HepG2 (cell line): Measurements from ENCODE around the gene NFE2L1. TPM values are rescaled to one million over a fixed set of nuclear protein-coding genes. Genes with fewer than 3 reads are reported as not detected.

Experiments used
- ATAC-seq: fragments of 200-7000 bp; cut with Tn5 transposase; 3 replicates; pipeline ENCODE4 v1.9.1; 2020; ENCODE audit warnings: mild to moderate bottlenecking, moderate library complexity
- BruUV-seq: library from RNA; stranded (reverse); fragments of 400-500 nt; replicated peaks from 2 replicates; lab custom pipeline; 2021; lab: Mats Ljungman, UMichigan
- CTCF ChIA-PET: fragments of 300-600 bp; formaldehyde crosslinking; extraction: SDS; loops from one replicate; lab custom pipeline; 2021; ENCODE audit warnings: low total read pairs, inconsistent platforms, low intra/inter-chr PET ratio; lab: Yijun Ruan, JAX
- POLR2A ChIA-PET: fragments of 350-600 bp; sonication (Branson Sonifier 250); formaldehyde crosslinking; loops from one replicate; lab custom pipeline; 2020; ENCODE audit warnings: antibody characterized with exemption, inconsistent platforms; lab: Yijun Ruan, JAX
- DNase-seq: peaks from one replicate; pipeline ENCODE4 v3.0.0-alpha.2; 2015; ENCODE audit warnings: low spot score
- FAIRE-seq: peaks from 3 replicates; lab custom pipeline; 2011; peaks lifted over from hg19 to GRCh38; lab: Jason Lieb, UNC
- H2AFZ ChIP-seq: one replicate; pipeline ENCODE4 v1.6.1; 2011; ENCODE audit warnings: low read length, inconsistent platforms
- H3K27ac ChIP-seq: fragments of 300-600 bp; 3 replicates; pipeline ENCODE4 v1.8.0; 2011; ENCODE audit warnings: mixed run types, mild to moderate bottlenecking, mixed read lengths, low read length, inconsistent platforms; ENCODE audit not compliant: insufficient read depth; ENCODE audit errors: extremely low read length
- H3K27me3 ChIP-seq, 2 experiments: fragments of 200-600 bp in 1 of 2; 2 replicates in 1 of 2; 3 replicates in 1 of 2; pipeline versions ENCODE4 v1.6.0 to v1.8.0; 2011; ENCODE audit warnings: low read length in 2 of 2, mild to moderate bottlenecking in 2 of 2, moderate library complexity in 2 of 2, inconsistent platforms in 1 of 2; ENCODE audit not compliant: insufficient read depth in 2 of 2, control insufficient read depth in 1 of 2
- H3K36me3 ChIP-seq, 2 experiments: fragments of 200-600 bp in 1 of 2; replicated peaks in 1 of 2; 2 replicates in 1 of 2; 3 replicates in 1 of 2; pipeline versions ENCODE4 v1.5.1 to v1.8.0; 2011; ENCODE audit warnings: low read length in 2 of 2, inconsistent platforms in 1 of 2; ENCODE audit not compliant: insufficient read depth in 2 of 2, control insufficient read depth in 1 of 2
- H3K4me1 ChIP-seq: 2 replicates; pipeline ENCODE4 v1.5.1; 2012; ENCODE audit warnings: low read length, inconsistent platforms; ENCODE audit not compliant: insufficient read depth
- H3K4me2 ChIP-seq: 2 replicates; pipeline ENCODE4 v1.6.0; 2011; ENCODE audit warnings: low read depth, low read length, inconsistent platforms
- H3K4me3 ChIP-seq, 3 experiments: fragments of 200-600 bp in 1 of 3; sonication (generic), shearing (Covaris generic) in 1 of 3; replicated peaks in 1 of 3; 2 replicates each; pipeline ENCODE4 v1.5.1; 2011 to 2016; ENCODE audit warnings: low read length in 3 of 3, inconsistent platforms in 2 of 3, low read depth in 2 of 3, mild to moderate bottlenecking in 2 of 3, control low read depth in 1 of 3, mixed read lengths in 1 of 3; ENCODE audit not compliant: insufficient read depth in 1 of 3
- H3K79me2 ChIP-seq: one replicate; pipeline ENCODE4 v1.6.1; 2011; ENCODE audit warnings: low read length, inconsistent platforms; ENCODE audit not compliant: insufficient read depth
- H3K9ac ChIP-seq: 2 replicates; pipeline ENCODE4 v1.6.0; 2011; ENCODE audit warnings: mild to moderate bottlenecking, low read depth, low read length, inconsistent platforms; ENCODE audit not compliant: insufficient read depth
- H3K9me3 ChIP-seq: 2 replicates; pipeline ENCODE4 v1.5.1; 2012; ENCODE audit warnings: mild to moderate bottlenecking, low read length
- H4K20me1 ChIP-seq: 2 replicates; pipeline ENCODE4 v1.6.0; 2011; ENCODE audit warnings: inconsistent platforms, mild to moderate bottlenecking, low read length, moderate library complexity; ENCODE audit not compliant: insufficient read depth
- ATAD3A ChIP-seq: sonication (generic); formaldehyde crosslinking; IDR thresholded peaks from 2 replicates; pipeline ENCODE4 v1.4.0; 2020; ENCODE audit warnings: missing genetic modification reagents
- CREB1 ChIP-seq, 2 experiments: fragments of 450-650 bp in 1 of 2; IDR thresholded peaks; 2 replicates each; pipeline ENCODE4 v1.6.1; 2016 to 2017; ENCODE audit warnings: control low read depth in 1 of 2, mild to moderate bottlenecking in 1 of 2, missing compliant biosample characterization in 1 of 2, missing genetic modification characterization in 1 of 2
- PRMT3 ChIP-seq: sonication (generic); formaldehyde crosslinking; IDR thresholded peaks from 2 replicates; pipeline ENCODE4 v1.8.1; 2022; ENCODE audit warnings: low read depth, mild to moderate bottlenecking, moderate library complexity, missing genetic modification reagents, borderline replicate concordance
- SUZ12 ChIP-seq: fragments of 150-350 bp; IDR thresholded peaks from 2 replicates; pipeline ENCODE4 v1.6.1; 2014; ENCODE audit warnings: low read depth, low read length
- WIZ ChIP-seq: sonication (generic); formaldehyde crosslinking; IDR thresholded peaks from 2 replicates; pipeline ENCODE4 v1.5.1; 2020; ENCODE audit warnings: mild to moderate bottlenecking, missing genetic modification reagents
- ZNF563 ChIP-seq: sonication (generic); formaldehyde crosslinking; IDR thresholded peaks from 2 replicates; pipeline ENCODE4 v1.8.0; 2022; ENCODE audit warnings: mild to moderate bottlenecking, moderate library complexity, missing genetic modification reagents
- ZNF569 ChIP-seq: sonication (generic); formaldehyde crosslinking; IDR thresholded peaks from 2 replicates; pipeline ENCODE4 v1.5.0; 2020; ENCODE audit warnings: mild to moderate bottlenecking, missing genetic modification reagents, moderate library complexity, borderline replicate concordance
- ZNF713 ChIP-seq: sonication (generic); formaldehyde crosslinking; IDR thresholded peaks from 2 replicates; pipeline ENCODE4 v1.4.0; 2020; ENCODE audit warnings: mild to moderate bottlenecking, missing genetic modification reagents
- WGBS: methylation state at CpG from one replicate; pipeline ENCODE4 v1.1.6; 2017; ENCODE audit warnings: low lambda C conversion rate; 5-methylcytosine and 5-hydroxymethylcytosine counted together
- in situ Hi-C: cut with HindIII; loops from 2 replicates; pipeline ENCODE4 v1.10.0; 2017; ENCODE audit warnings: low pct_unique_long_range_greater_than_20kb; ENCODE audit not compliant: extremely low pct_ligation_motif_present
- intact Hi-C: fragments of 100-400 bp; cut with micrococcal nuclease; formaldehyde crosslinking; loops from one replicate; pipeline ENCODE4 v1.10.0; 2022; ENCODE audit not compliant: unreplicated experiment
- polyA plus RNA-seq, 8 experiments: library from polyadenylated mRNA; depleted of rRNA in 3 of 8; stranded (reverse) in 7 of 8; unstranded in 1 of 8; fragments of >200 nt; fragmentation: Illumina TruSeq in 4 of 8; extraction: Trizol in 4 of 8; gene quantifications; 2 replicates each; pipeline versions ENCODE4 v1.2.1 to v1.2.3, GENCODE V29; 2011 to 2016; ENCODE audit warnings: low read depth in 4 of 8, missing spikeins in 1 of 8, mixed read lengths in 1 of 8; ENCODE audit not compliant: insufficient read depth in 1 of 8
- total RNA-seq, 5 experiments: library from RNA; depleted of rRNA; stranded (reverse); fragments of >200 nt; fragmentation: Illumina TruSeq; extraction: Trizol; gene quantifications; 2 replicates each; pipeline ENCODE4 v1.2.3, GENCODE V29; 2016; ENCODE audit warnings: low read depth in 1 of 5
- TF ChIP-seq, protein P1 (sequence below): conservative IDR thresholded peaks from 2 replicates; pipeline ENCODE4 v1.6.1; 2018; ENCODE audit warnings: missing genetic modification reagents
- TF ChIP-seq, protein P2 (sequence below): IDR thresholded peaks from 2 replicates; pipeline ENCODE4 v1.6.1; 2016; ENCODE audit warnings: low read depth, missing genetic modification reagents, missing compliant biosample characterization
- TF ChIP-seq, protein P3 (sequence below): sonication (generic); formaldehyde crosslinking; conservative IDR thresholded peaks from 2 replicates; pipeline ENCODE4 v1.4.0; 2020; ENCODE audit warnings: missing genetic modification reagents

NFE2L1 gene
- total and polyA plus RNA-seq, 2 of the 13 experiments (the other 11 are each of a cell fraction or from before 2014, with no cell fraction given) = 67.0 to 234 TPM

DNA sequence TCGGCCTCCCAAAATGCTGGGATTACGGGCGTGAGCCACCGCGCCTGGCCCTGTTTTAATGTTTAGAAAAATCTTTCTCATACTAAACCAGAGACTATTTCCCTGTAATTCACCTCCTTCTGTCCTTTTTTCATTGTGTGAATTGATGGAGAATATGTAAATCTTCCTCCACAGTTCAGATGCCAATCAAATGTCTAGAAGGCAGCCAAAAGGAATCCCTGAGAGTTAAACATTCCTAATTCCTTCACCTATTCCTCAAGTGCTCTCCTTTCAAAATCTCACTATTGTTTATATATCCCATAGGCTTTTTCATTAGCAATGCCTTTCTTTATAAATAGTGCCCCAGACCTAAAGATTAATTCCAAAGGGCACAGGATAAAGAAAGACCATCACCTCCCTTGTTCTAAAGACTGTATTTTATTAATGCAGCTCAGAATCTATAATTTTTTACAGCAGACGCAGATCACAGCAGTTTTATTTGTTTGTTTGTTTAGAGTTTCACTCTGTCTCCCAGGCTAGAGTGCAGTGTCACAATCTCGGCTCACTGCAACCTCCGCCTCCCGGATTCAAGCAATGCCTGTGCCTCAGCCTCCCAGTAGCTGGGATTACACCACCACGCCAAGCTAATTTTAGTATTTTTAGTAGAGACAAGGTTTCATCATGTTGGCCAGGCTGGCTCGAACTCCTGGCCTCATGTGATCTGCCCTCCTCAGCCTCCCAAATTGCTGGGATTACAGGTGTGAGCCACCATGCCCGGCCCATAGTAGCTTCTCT is 41.0 kb upstream of the NFE2L1 start:
- TF ChIP-seq PRMT3 (no peak), ZNF713 (CRISPR knock-in tag) (no peak), ATAD3A (no peak), ZNF563 (CRISPR knock-in tag) (no peak), SUZ12 (no peak), ZNF569 (CRISPR knock-in tag) (no peak), CREB1 (IDR thresholded peaks at IDR 0.05) (no peak), CREB1 (CRISPR knock-in tag; IDR thresholded peaks at IDR 0.05) (no peak), WIZ (CRISPR knock-in tag) (no peak)
- TF ChIP-seq, protein P1, sequence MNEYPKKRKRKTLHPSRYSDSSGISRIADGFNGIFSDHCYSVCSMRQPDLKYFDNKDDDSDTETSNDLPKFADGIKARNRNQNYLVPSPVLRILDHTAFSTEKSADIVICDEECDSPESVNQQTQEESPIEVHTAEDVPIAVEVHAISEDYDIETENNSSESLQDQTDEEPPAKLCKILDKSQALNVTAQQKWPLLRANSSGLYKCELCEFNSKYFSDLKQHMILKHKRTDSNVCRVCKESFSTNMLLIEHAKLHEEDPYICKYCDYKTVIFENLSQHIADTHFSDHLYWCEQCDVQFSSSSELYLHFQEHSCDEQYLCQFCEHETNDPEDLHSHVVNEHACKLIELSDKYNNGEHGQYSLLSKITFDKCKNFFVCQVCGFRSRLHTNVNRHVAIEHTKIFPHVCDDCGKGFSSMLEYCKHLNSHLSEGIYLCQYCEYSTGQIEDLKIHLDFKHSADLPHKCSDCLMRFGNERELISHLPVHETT (CRISPR knock-in tag) = no peak
- TF ChIP-seq, protein P2, sequence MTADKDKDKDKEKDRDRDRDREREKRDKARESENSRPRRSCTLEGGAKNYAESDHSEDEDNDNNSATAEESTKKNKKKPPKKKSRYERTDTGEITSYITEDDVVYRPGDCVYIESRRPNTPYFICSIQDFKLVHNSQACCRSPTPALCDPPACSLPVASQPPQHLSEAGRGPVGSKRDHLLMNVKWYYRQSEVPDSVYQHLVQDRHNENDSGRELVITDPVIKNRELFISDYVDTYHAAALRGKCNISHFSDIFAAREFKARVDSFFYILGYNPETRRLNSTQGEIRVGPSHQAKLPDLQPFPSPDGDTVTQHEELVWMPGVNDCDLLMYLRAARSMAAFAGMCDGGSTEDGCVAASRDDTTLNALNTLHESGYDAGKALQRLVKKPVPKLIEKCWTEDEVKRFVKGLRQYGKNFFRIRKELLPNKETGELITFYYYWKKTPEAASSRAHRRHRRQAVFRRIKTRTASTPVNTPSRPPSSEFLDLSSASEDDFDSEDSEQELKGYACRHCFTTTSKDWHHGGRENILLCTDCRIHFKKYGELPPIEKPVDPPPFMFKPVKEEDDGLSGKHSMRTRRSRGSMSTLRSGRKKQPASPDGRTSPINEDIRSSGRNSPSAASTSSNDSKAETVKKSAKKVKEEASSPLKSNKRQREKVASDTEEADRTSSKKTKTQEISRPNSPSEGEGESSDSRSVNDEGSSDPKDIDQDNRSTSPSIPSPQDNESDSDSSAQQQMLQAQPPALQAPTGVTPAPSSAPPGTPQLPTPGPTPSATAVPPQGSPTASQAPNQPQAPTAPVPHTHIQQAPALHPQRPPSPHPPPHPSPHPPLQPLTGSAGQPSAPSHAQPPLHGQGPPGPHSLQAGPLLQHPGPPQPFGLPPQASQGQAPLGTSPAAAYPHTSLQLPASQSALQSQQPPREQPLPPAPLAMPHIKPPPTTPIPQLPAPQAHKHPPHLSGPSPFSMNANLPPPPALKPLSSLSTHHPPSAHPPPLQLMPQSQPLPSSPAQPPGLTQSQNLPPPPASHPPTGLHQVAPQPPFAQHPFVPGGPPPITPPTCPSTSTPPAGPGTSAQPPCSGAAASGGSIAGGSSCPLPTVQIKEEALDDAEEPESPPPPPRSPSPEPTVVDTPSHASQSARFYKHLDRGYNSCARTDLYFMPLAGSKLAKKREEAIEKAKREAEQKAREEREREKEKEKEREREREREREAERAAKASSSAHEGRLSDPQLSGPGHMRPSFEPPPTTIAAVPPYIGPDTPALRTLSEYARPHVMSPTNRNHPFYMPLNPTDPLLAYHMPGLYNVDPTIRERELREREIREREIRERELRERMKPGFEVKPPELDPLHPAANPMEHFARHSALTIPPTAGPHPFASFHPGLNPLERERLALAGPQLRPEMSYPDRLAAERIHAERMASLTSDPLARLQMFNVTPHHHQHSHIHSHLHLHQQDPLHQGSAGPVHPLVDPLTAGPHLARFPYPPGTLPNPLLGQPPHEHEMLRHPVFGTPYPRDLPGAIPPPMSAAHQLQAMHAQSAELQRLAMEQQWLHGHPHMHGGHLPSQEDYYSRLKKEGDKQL (CRISPR knock-in tag) = no peak
- TF ChIP-seq, protein P3, sequence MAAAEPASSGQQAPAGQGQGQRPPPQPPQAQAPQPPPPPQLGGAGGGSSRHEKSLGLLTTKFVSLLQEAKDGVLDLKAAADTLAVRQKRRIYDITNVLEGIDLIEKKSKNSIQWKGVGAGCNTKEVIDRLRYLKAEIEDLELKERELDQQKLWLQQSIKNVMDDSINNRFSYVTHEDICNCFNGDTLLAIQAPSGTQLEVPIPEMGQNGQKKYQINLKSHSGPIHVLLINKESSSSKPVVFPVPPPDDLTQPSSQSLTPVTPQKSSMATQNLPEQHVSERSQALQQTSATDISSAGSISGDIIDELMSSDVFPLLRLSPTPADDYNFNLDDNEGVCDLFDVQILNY (CRISPR knock-in tag) = no peak
- no peak for FAIRE-seq
- CTCF ChIA-PET = no interaction called here

More for the DNA sequence above, 41.0 kb upstream of the NFE2L1 start:
- no peak overlapping the region for H3K27ac ChIP-seq
- 33% methylated on average over 12 of the region's 12 CpGs for WGBS
- no peak overlapping the region for H3K4me2 ChIP-seq
- peaks cover 2 to 47% of the 10 kb centered on the region in 2 experiments; a peak in 4 of 5 replicates for H3K27me3 ChIP-seq
- no peak overlapping the region for H2AFZ ChIP-seq
- no peak overlapping the region for H3K9ac ChIP-seq
- POLR2A ChIA-PET = no interaction called here
- ATAC-seq (no peak), DNase-seq (no peak)
- no peaks in the 10 kb centered on the region for H3K36me3 ChIP-seq
- H3K9me3 ChIP-seq = no peaks in the 10 kb centered on the region
- no TSS peak for BruUV-seq
- H3K79me2 ChIP-seq = no peaks in the 10 kb centered on the region
- no peaks in the 10 kb centered on the region for H4K20me1 ChIP-seq
- no peak overlapping the region for H3K4me3 ChIP-seq
- in situ Hi-C loops = no loop called here
- intact Hi-C loops = no loop called here
- H3K4me1 ChIP-seq = peaks cover 33% of the 10 kb centered on the region
